Activated CD4-positive, alpha-beta T cell treated with anti-CD3 and anti-CD28 coated beads for 1 hour (primary cell): ENCODE results near the gene IRS2.

Source experiments
- DNase-seq: peaks from one replicate; pipeline ENCODE4 v3.0.0-alpha.2; 2020

IRS2 gene

GRCh38 chr13:109725995-109726637, 60.3 kb downstream of the IRS2 start:
- DNase-seq, result no peak

GRCh38 chr13:109725297-109725696, 61.1 kb downstream of the IRS2 start:
- no peak for DNase-seq

GRCh38 chr13:109724603-109725002, 61.8 kb downstream of the IRS2 start:
- DNase-seq, result no peak

GRCh38 chr13:109723046-109723445, 63.3 kb downstream of the IRS2 start:
- no peak for DNase-seq

GRCh38 chr13:109722068-109722467, 64.3 kb downstream of the IRS2 start:
- no peak for DNase-seq

GRCh38 chr13:109720758-109721184, 65.6 kb downstream of the IRS2 start:
- no peak for DNase-seq

GRCh38 chr13:109719962-109720646, 66.3 kb downstream of the IRS2 start:
- no peak for DNase-seq

- no peak for DNase-seq
Observed at GRCh38 chr13:109718726-109719125, 67.7 kb downstream of the IRS2 start.

- DNase-seq, result no peak
Observed at GRCh38 chr13:109717686-109718085, 68.7 kb downstream of the IRS2 start.

- DNase-seq, result no peak
Observed at GRCh38 chr13:109715902-109716301, 70.5 kb downstream of the IRS2 start.

- DNase-seq, result no peak
Observed at GRCh38 chr13:109713681-109714080, 72.7 kb downstream of the IRS2 start.

GRCh38 chr13:109712124-109712722, 74.2 kb downstream of the IRS2 start:
- DNase-seq, result no peak

GRCh38 chr13:109707742-109708617, 78.4 kb downstream of the IRS2 start:
- DNase-seq, result no peak

GRCh38 chr13:109707044-109707741, 79.2 kb downstream of the IRS2 start:
- DNase-seq, result no peak

GRCh38 chr13:109706015-109706715, 80.2 kb downstream of the IRS2 start:
- no peak for DNase-seq

GRCh38 chr13:109704771-109705635, 81.4 kb downstream of the IRS2 start:
- no peak for DNase-seq

- DNase-seq, result no peak
Observed at GRCh38 chr13:109703250-109703649, 83.1 kb downstream of the IRS2 start.
